ENCODE data around the gene KCNJ14. TPM values are rescaled to one million over a fixed set of nuclear protein-coding genes. Genes with fewer than 3 reads are reported as not detected.

KCNJ14 gene
- total RNA-seq = 1 to 10 TPM in 3 of 8 experiments, under 1 TPM in 5; 0.49 to 1.3 (median 0.86) TPM

GRCh38 chr19:48455171-48455907 is at the start of gene KCNJ14:
TSS of gene KCNJ14 (plus strand) at chr19:48455574. CDS start at chr19:48461725, 6,151 bp downstream.
- in situ Hi-C loops (cut with MboI; ENCODE audit: low pct_unique_long_range_greater_than_20kb in 2 of 9, low sequenced_read_pairs in 9 of 9, unreplicated experiment in 9 of 9) = no loop called here
- Histone ChIP-seq H3K4me3 (no peak within 1 kb of the TSS), H3K4me1 (replicated peaks in 1 of 2) (peaks cover 0 to 5% of the 10 kb centered on the region in 2 donors), H3K27ac (no peak within 1 kb of the TSS)
- 48 to 100% (median 94%) methylated on average over 1 to 9 of the region's 16 CpGs; no CpG with 5 or more reads in 4 of the 10 experiments for WGBS, 10 experiments
- no peak for ATAC-seq (replicated peaks in 6 of 8)

- H3K4me1 ChIP-seq (replicated peaks in 1 of 2) = peaks cover 0 to 4% of the 10 kb centered on the region in 2 donors
- no peak overlapping the region for H3K27ac ChIP-seq
- H3K4me3 ChIP-seq = no peak overlapping the region
- in situ Hi-C loops (cut with MboI; ENCODE audit: low pct_unique_long_range_greater_than_20kb in 2 of 9, low sequenced_read_pairs in 9 of 9, unreplicated experiment in 9 of 9) = no loop called here
- WGBS, 10 experiments = 20 to 94% (median 78%) methylated on average over 1 to 7 of the region's 13 CpGs; no CpG with 5 or more reads in 4 of the 10 experiments
- ATAC-seq (replicated peaks in 6 of 8) = no peak
Measured at GRCh38 chr19:48405850-48406249, 49.5 kb upstream of the KCNJ14 start.

DNA sequence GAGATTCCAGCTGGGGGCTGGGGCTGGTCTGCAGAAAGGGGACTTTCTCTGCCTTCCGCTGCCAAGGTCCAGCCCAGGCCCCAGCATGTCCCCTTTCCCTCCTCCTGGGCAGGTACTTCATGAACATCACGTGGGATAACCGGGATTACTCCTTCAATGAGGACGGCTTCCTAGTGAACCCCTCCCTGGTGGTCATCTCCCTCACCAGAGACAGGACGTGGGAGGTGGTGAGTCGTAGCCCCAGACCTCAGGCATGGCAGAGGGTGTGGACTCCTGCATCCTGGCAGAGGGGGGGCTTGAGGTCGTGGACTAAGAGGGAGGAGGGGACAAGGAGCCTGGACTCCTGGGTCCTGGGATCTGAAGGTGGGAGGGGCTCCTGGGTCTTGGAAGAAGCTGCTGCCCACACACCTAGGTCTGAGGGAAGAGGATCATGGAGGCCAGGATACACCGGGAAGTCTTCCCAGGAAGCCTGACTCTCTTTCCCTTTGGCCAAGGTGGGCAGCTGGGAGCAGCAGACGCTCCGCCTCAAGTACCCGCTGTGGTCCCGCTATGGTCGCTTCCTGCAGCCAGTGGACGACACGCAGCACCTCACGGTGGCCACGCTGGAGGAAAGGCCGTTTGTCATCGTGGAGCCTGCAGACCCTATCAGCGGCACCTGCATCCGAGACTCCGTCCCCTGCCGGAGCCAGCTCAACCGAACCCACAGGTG is 41.3 kb upstream of the KCNJ14 start:
- Histone ChIP-seq H3K4me1 (replicated peaks in 1 of 2) (peaks cover 4 to 9% of the 10 kb centered on the region in 2 donors), H3K4me3 (no peak overlapping the region), H3K27ac (no peak overlapping the region)
- ATAC-seq (replicated peaks in 6 of 8) = peak in 2 of 8 experiments; percentile 25 to 43
- WGBS, 10 experiments = 4 to 100% (median 56%) methylated on average over 1 to 9 of the region's 24 CpGs; no CpG with 5 or more reads in 6 of the 10 experiments
- in situ Hi-C loops (cut with MboI; ENCODE audit: low pct_unique_long_range_greater_than_20kb in 2 of 9, low sequenced_read_pairs in 9 of 9, unreplicated experiment in 9 of 9) = no loop called here

- in situ Hi-C loops (cut with MboI; ENCODE audit: low pct_unique_long_range_greater_than_20kb in 2 of 9, low sequenced_read_pairs in 9 of 9, unreplicated experiment in 9 of 9) = no loop called here
- 40% methylated on average over 2 of the region's 14 CpGs; no CpG with 5 or more reads in 9 of the 10 experiments for WGBS, 10 experiments
- ATAC-seq (replicated peaks in 6 of 8) = peak in 6 of 8 experiments; percentile 25 to 77 (median 52)
- Histone ChIP-seq H3K27ac (no peak overlapping the region), H3K4me1 (replicated peaks in 1 of 2) (peaks cover 4 to 9% of the 10 kb centered on the region in 2 donors), H3K4me3 (no peak overlapping the region)
Measured at GRCh38 chr19:48415395-48415794, 40.0 kb upstream of the KCNJ14 start.

DNA sequence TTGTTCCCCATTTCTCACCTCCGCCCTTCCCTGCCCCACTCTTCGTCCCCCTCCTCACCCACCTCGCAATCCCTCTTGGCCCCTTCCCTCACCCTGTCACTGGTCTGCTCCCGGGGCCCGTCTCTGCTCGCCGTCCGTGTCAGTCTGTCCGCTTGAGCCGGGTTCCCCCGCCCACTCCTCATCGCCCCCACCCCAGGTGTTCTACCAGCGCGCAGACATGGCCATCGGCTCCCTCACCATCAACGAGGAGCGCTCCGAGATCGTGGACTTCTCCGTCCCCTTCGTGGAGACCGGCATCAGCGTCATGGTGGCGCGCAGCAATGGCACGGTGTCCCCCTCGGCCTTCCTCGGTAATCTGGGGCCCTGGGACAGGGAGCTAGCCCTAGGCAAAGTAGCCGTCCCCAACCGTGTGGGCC is 39.6 kb upstream of the KCNJ14 start:
- in situ Hi-C loops (cut with MboI; ENCODE audit: low pct_unique_long_range_greater_than_20kb in 2 of 9, low sequenced_read_pairs in 9 of 9, unreplicated experiment in 9 of 9) = no loop called here
- Histone ChIP-seq H3K4me3 (no peak overlapping the region), H3K4me1 (replicated peaks in 1 of 2) (peaks cover 4 to 9% of the 10 kb centered on the region in 2 donors), H3K27ac (no peak overlapping the region)
- 100% methylated on average over 3 of the region's 30 CpGs; no CpG with 5 or more reads in 9 of the 10 experiments for WGBS, 10 experiments
- no peak for ATAC-seq (replicated peaks in 6 of 8)

GRCh38 chr19:48417421-48417820 is 38.0 kb upstream of the KCNJ14 start:
- in situ Hi-C loops (cut with MboI; ENCODE audit: low pct_unique_long_range_greater_than_20kb in 2 of 9, low sequenced_read_pairs in 9 of 9, unreplicated experiment in 9 of 9) = no loop called here
- H3K27ac ChIP-seq = no peak overlapping the region
- WGBS, 10 experiments = 68 to 100% (median 77%) methylated on average over 1 to 4 of the region's 7 CpGs; no CpG with 5 or more reads in 5 of the 10 experiments
- ATAC-seq (replicated peaks in 6 of 8) = peak in 4 of 8 experiments; percentile 15 to 34 (median 25)
- H3K4me3 ChIP-seq = no peak overlapping the region
- peaks cover 4 to 9% of the 10 kb centered on the region in 2 donors for H3K4me1 ChIP-seq (replicated peaks in 1 of 2)

DNA sequence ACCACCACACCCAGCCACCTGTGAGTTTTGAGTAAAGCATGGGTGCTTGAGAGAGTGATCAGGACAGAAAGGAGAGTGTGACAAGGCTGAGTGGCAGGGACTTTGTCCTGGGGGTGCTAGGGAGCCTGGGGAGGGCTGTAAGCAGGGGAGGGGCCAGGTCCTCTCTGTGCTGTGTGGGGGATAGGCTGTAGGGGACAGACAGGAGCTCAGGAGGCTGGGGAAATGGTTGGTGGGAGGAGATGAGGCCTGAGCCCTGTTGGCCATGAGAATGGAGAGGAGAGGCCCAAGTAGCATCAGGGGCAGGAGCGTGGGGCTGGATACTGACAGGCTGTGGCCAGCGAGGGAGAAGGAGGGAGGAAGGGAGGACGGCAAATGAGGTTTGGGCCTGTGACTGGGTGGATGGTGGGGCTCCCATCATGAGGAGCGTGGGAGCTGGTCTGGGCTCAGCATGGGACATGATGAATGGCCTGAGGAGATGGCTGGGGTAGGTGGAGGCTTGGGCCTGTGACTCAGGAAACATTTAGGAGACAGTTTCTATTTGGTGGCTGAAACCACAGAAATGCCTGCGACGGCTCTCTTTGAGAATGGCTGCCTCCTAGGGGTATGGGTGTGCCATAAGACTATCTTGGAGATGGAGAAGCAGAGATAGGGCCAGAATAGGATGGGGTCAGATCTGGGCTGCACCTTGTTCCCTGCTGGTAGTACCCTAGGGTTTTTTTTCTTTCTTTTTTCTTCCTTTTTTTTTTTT is 36.9 kb upstream of the KCNJ14 start:
- ATAC-seq (replicated peaks in 6 of 8) = peak in 2 of 8 experiments; percentile 24 to 39
- H3K4me1 ChIP-seq (replicated peaks in 1 of 2) = peaks cover 4 to 9% of the 10 kb centered on the region in 2 donors
- no peak overlapping the region for H3K27ac ChIP-seq
- no peak overlapping the region for H3K4me3 ChIP-seq
- in situ Hi-C loops (cut with MboI; ENCODE audit: low pct_unique_long_range_greater_than_20kb in 2 of 9, low sequenced_read_pairs in 9 of 9, unreplicated experiment in 9 of 9) = no loop called here
- 63 to 93% (median 78%) methylated on average over 2 to 4 of the region's 6 CpGs; no CpG with 5 or more reads in 6 of the 10 experiments for WGBS, 10 experiments

- Histone ChIP-seq H3K27ac (no peak overlapping the region), H3K4me3 (no peak overlapping the region), H3K4me1 (replicated peaks in 1 of 2) (peaks cover 4% of the 10 kb centered on the region in 2 donors)
- peak in 7 of 8 experiments; percentile 23 to 73 (median 31) for ATAC-seq (replicated peaks in 6 of 8)
- WGBS, 10 experiments = 40 to 100% (median 74%) methylated on average over 1 to 7 of the region's 31 CpGs; no CpG with 5 or more reads in 2 of the 10 experiments
- in situ Hi-C loops (cut with MboI; ENCODE audit: low pct_unique_long_range_greater_than_20kb in 2 of 9, low sequenced_read_pairs in 9 of 9, unreplicated experiment in 9 of 9) = no loop called here
Measured at GRCh38 chr19:48419158-48419920, 36.0 kb upstream of the KCNJ14 start.

GRCh38 chr19:48421548-48421947 is 33.8 kb upstream of the KCNJ14 start:
- peak in 2 of 8 experiments; percentile 71 to 73 for ATAC-seq (replicated peaks in 6 of 8)
- in situ Hi-C loops (cut with MboI; ENCODE audit: low pct_unique_long_range_greater_than_20kb in 2 of 9, low sequenced_read_pairs in 9 of 9, unreplicated experiment in 9 of 9) = no loop called here
- 3 to 100% (median 82%) methylated on average over 1 to 5 of the region's 16 CpGs; no CpG with 5 or more reads in 4 of the 10 experiments for WGBS, 10 experiments

GRCh38 chr19:48424694-48425219 is 30.6 kb upstream of the KCNJ14 start:
- 0 to 54% (median 36%) methylated on average over 1 to 7 of the region's 8 CpGs; no CpG with 5 or more reads in 2 of the 10 experiments for WGBS, 10 experiments
- peaks cover 0 to 7% of the 10 kb centered on the region in 2 donors for H3K4me1 ChIP-seq (replicated peaks in 1 of 2)
- in situ Hi-C loops (cut with MboI; ENCODE audit: low pct_unique_long_range_greater_than_20kb in 2 of 9, low sequenced_read_pairs in 9 of 9, unreplicated experiment in 9 of 9) = no loop called here
- H3K4me3 ChIP-seq = no peak overlapping the region
- H3K27ac ChIP-seq = peak overlapping the region in 1 of 2 donors; percentile 45
- ATAC-seq (replicated peaks in 6 of 8) = peak; percentile 37 to 66 (median 52)

More at GRCh38 chr19:48421548-48421947, 33.8 kb upstream of the KCNJ14 start:
- peaks cover 4 to 12% of the 10 kb centered on the region in 2 donors for H3K4me1 ChIP-seq (replicated peaks in 1 of 2)
- no peak overlapping the region for H3K27ac ChIP-seq
- H3K4me3 ChIP-seq = no peak overlapping the region

GRCh38 chr19:48428670-48429069 is 26.7 kb upstream of the KCNJ14 start:
- no peak for ATAC-seq (replicated peaks in 6 of 8)
- in situ Hi-C loops (cut with MboI; ENCODE audit: low pct_unique_long_range_greater_than_20kb in 2 of 9, low sequenced_read_pairs in 9 of 9, unreplicated experiment in 9 of 9) = no loop called here
- WGBS, 10 experiments = 80 to 100% (median 83%) methylated on average over 1 of the region's 1 CpG; no CpG with 5 or more reads in 7 of the 10 experiments
- peaks cover 0 to 7% of the 10 kb centered on the region in 2 donors for H3K4me1 ChIP-seq (replicated peaks in 1 of 2)
- H3K27ac ChIP-seq = no peak overlapping the region
- no peak overlapping the region for H3K4me3 ChIP-seq

- Histone ChIP-seq H3K27ac (no peak overlapping the region), H3K4me1 (replicated peaks in 1 of 2) (no peaks in the 10 kb centered on the region), H3K4me3 (no peak overlapping the region)
- ATAC-seq (replicated peaks in 6 of 8) = no peak
- in situ Hi-C loops (cut with MboI; ENCODE audit: low pct_unique_long_range_greater_than_20kb in 2 of 9, low sequenced_read_pairs in 9 of 9, unreplicated experiment in 9 of 9) = no loop called here
- 17 to 100% (median 85%) methylated on average over 1 to 4 of the region's 8 CpGs; no CpG with 5 or more reads in 1 of the 10 experiments for WGBS, 10 experiments
Measured at GRCh38 chr19:48433337-48433736, 22.0 kb upstream of the KCNJ14 start.
